Lung (tissue), 13 donors: ENCODE data around the gene OR2A2. TPM values are rescaled to one million over a fixed set of nuclear protein-coding genes. Genes with fewer than 3 reads are reported as not detected.

Source experiments
- ATAC-seq: fragments of 200-7000 bp; cut with Tn5 transposase; one replicate; pipeline ENCODE4 v1.9.1; 2020; ENCODE audit warnings: moderate number of reproducible peaks; ENCODE audit not compliant: insufficient read depth, low FRiP score
- DNase-seq, 3 donors: peaks; one replicate each; pipeline ENCODE4 v3.0.0-alpha.2; 2013 to 2017
- H3K27ac ChIP-seq, 2 donors: one replicate each; pipeline ENCODE4 v1.5.1; 2013; ENCODE audit warnings: mild to moderate bottlenecking in 2 of 2, moderate library complexity in 2 of 2, control low read depth in 1 of 2, inconsistent platforms in 1 of 2, low read depth in 1 of 2, low read length in 1 of 2
- H3K27me3 ChIP-seq, 3 donors: one replicate each; pipeline ENCODE4 v1.5.1; 2013; ENCODE audit warnings: low read length in 2 of 3; ENCODE audit not compliant: control insufficient read depth in 3 of 3, insufficient read depth in 3 of 3
- H3K36me3 ChIP-seq, 4 donors: one replicate each; pipeline ENCODE4 v1.5.1; 2013; ENCODE audit warnings: low read length in 4 of 4, mild to moderate bottlenecking in 1 of 4, moderate library complexity in 1 of 4; ENCODE audit not compliant: control insufficient read depth in 4 of 4, insufficient read depth in 4 of 4
- H3K4me1 ChIP-seq, 5 donors: one replicate each; pipeline ENCODE4 v1.5.1; 2013; ENCODE audit warnings: low read length in 5 of 5, mild to moderate bottlenecking in 2 of 5, moderate library complexity in 1 of 5; ENCODE audit not compliant: control insufficient read depth in 5 of 5, insufficient read depth in 5 of 5
- H3K4me3 ChIP-seq: one replicate; pipeline ENCODE4 v1.5.1; 2013; ENCODE audit warnings: mild to moderate bottlenecking, control low read depth, moderate library complexity
- H3K9ac ChIP-seq, 2 donors: one replicate each; pipeline ENCODE4 v1.5.1; 2013; ENCODE audit warnings: low read length in 2 of 2, control low read depth in 1 of 2; ENCODE audit not compliant: insufficient read depth in 1 of 2
- H3K9me3 ChIP-seq, 4 donors: one replicate each; pipeline ENCODE4 v1.5.1; 2013; ENCODE audit warnings: low read length in 3 of 4, mild to moderate bottlenecking in 1 of 4, moderate library complexity in 1 of 4; ENCODE audit not compliant: control insufficient read depth in 4 of 4, insufficient read depth in 3 of 4
- CTCF ChIP-seq: IDR thresholded peaks from 2 replicates; pipeline ENCODE4 v1.5.1; 2012; ENCODE audit warnings: mild to moderate bottlenecking; ENCODE audit errors: control extremely low read depth, extremely low read depth
- WGBS, 2 donors: extraction: QIAGEN DNeasy Blood & Tissue Kit; methylation state at CpG; one replicate each; pipeline ENCODE4 v1.1.7; 2013; 5-methylcytosine and 5-hydroxymethylcytosine counted together
- polyA plus RNA-seq, 2 donors: library from polyadenylated mRNA; stranded (reverse); fragments of 200-250 nt; gene quantifications; one replicate each; pipeline ENCODE4 v1.2.1, GENCODE V29; 2013
- small RNA-seq: library from RNA; depleted of rRNA; stranded (forward); fragments of <200 nt; gene quantifications from one replicate; pipeline ENCODE3, GENCODE V24; 2014; ENCODE audit warnings: low replicate concordance
- total RNA-seq, 2 donors: library from RNA; depleted of rRNA in 1 of 2; stranded (reverse); fragments of >200 nt in 1 of 2; gene quantifications; one replicate each; pipeline ENCODE4 v1.2.1, GENCODE V29; 2014 to 2021
- donor health status: control.
- donor health status: control.
- donor health status: Bipolar disorder and iron deficiency.
- donor health status: healthy.
- donor health status: DM: yes; HTN: yes; CAD: no.

Gene OR2A2
- total and polyA plus RNA-seq, 4 donors = not detected

GRCh38 chr7:144158861-144159260 lies 49.5 kb downstream of the OR2A2 start:
- WGBS, 2 donors = 91 to 97% methylated on average over 1 of the region's 1 CpG
- H3K4me3 ChIP-seq = no peak overlapping the region

More at GRCh38 chr7:144158861-144159260, 49.5 kb downstream of the OR2A2 start:
- Histone ChIP-seq H3K9me3 (no peaks in the 10 kb centered on the region), H3K9ac (no peak overlapping the region), H3K27ac (no peak overlapping the region), H3K4me1 (no peaks in the 10 kb centered on the region), H3K36me3 (no peaks in the 10 kb centered on the region), H3K27me3 (no peaks in the 10 kb centered on the region)
- ATAC-seq (no peak), DNase-seq (no peak)
- TF ChIP-seq CTCF = no peak

Small RNA genes lying within 50 kb of the gene (small RNA-seq; reads per million reads assigned to genes)
- gene OR2A41P = not detected

Other genes starting within 250 kb of the OR2A2 start
- gene TCAF1, start 207.4 kb upstream of the OR2A2 start, total RNA-seq = 10 to 100 TPM; 37.1 to 65.8 TPM
- 10 to 100 TPM; 10.1 to 12.2 TPM for gene TCAF1, start 207.4 kb upstream of the OR2A2 start, polyA plus RNA-seq
- not detected for gene OR2F2, start 174.3 kb upstream of the OR2A2 start, total RNA-seq
- not detected for gene OR2F2, start 174.3 kb upstream of the OR2A2 start, polyA plus RNA-seq
- not detected for gene OR2F1, start 154.7 kb upstream of the OR2A2 start, total RNA-seq
- not detected for gene OR2F1, start 154.7 kb upstream of the OR2A2 start, polyA plus RNA-seq
- not detected for gene OR6B1, start 109.3 kb upstream of the OR2A2 start, total RNA-seq
- not detected for gene OR6B1, start 109.3 kb upstream of the OR2A2 start, polyA plus RNA-seq
- not detected for gene OR2A5, start 60.6 kb upstream of the OR2A2 start, total RNA-seq
- gene OR2A5, start 60.6 kb upstream of the OR2A2 start, polyA plus RNA-seq = not detected
- gene OR2A25, start 39.8 kb upstream of the OR2A2 start, total RNA-seq = not detected
- not detected for gene OR2A25, start 39.8 kb upstream of the OR2A2 start, polyA plus RNA-seq
- under 1 TPM in 1 of 2 donors, not detected in 1; 0.06 TPM for gene OR2A12, start 23.3 kb upstream of the OR2A2 start, total RNA-seq
- gene OR2A12, start 23.3 kb upstream of the OR2A2 start, polyA plus RNA-seq = not detected
- gene OR2A14, start 13.6 kb downstream of the OR2A2 start, total RNA-seq = not detected
- not detected for gene OR2A14, start 13.6 kb downstream of the OR2A2 start, polyA plus RNA-seq
- 1 to 10 TPM; 4.4 to 8.2 TPM for gene CTAGE4, start 73.9 kb downstream of the OR2A2 start, total RNA-seq
- gene CTAGE4, start 73.9 kb downstream of the OR2A2 start, polyA plus RNA-seq = 1 to 10 TPM in 1 of 2 donors, under 1 TPM in 1; 0.16 to 4.3 TPM
- gene ARHGEF35, start 86.2 kb downstream of the OR2A2 start, total RNA-seq = 10 to 100 TPM in 1 of 2 donors, 1 to 10 TPM in 1; 9.0 to 10.8 TPM
- 10 to 100 TPM in 1 of 2 donors, 1 to 10 TPM in 1; 8.4 to 12.4 TPM for gene ARHGEF35, start 86.2 kb downstream of the OR2A2 start, polyA plus RNA-seq
- gene OR2A42, start 130.0 kb downstream of the OR2A2 start, total RNA-seq = under 1 TPM in 1 of 2 donors, not detected in 1; 0.26 TPM
- gene OR2A42, start 130.0 kb downstream of the OR2A2 start, polyA plus RNA-seq = under 1 TPM; 0.02 to 0.04 TPM
- gene OR2A7, start 155.2 kb downstream of the OR2A2 start, total RNA-seq = 10 to 100 TPM in 1 of 2 donors, 1 to 10 TPM in 1; 6.5 to 19.5 TPM
- gene OR2A7, start 155.2 kb downstream of the OR2A2 start, polyA plus RNA-seq = 1 to 10 TPM; 1.3 to 2.0 TPM
- 1 to 10 TPM in 1 of 2 donors, under 1 TPM in 1; 0.92 to 2.4 TPM for gene CTAGE8, start 159.7 kb downstream of the OR2A2 start, total RNA-seq
- gene CTAGE8, start 159.7 kb downstream of the OR2A2 start, polyA plus RNA-seq = under 1 TPM in 1 of 2 donors, not detected in 1; 0.76 TPM
- not detected for gene OR2A1, start 202.8 kb downstream of the OR2A2 start, total RNA-seq
- gene OR2A1, start 202.8 kb downstream of the OR2A2 start, polyA plus RNA-seq = under 1 TPM; 0.18 to 0.23 TPM
- gene ARHGEF5, start 245.8 kb downstream of the OR2A2 start, total RNA-seq = 10 to 100 TPM; 21.7 to 27.1 TPM
- 1 to 10 TPM; 4.5 to 9.6 TPM for gene ARHGEF5, start 245.8 kb downstream of the OR2A2 start, polyA plus RNA-seq